Endothelial cell of umbilical vein (primary cell): Measurements from ENCODE around the gene MTMR11. TPM values are rescaled to one million over a fixed set of nuclear protein-coding genes. Genes with fewer than 3 reads are reported as not detected.

Experiments used
- BruUV-seq: library from RNA; stranded (reverse); fragments of 400-500 nt; replicated peaks from 2 replicates; lab custom pipeline; 2021; lab: Mats Ljungman, UMichigan
- CTCF ChIA-PET: fragments of 300-600, 350-600 bp; sonication (Branson Sonifier 250); formaldehyde crosslinking; loops from one replicate; lab custom pipeline; 2021; ENCODE audit warnings: antibody characterized with exemption, inconsistent platforms; lab: Charles Lee
- POLR2A ChIA-PET: fragments of 300-600, 350-600 bp; sonication (Branson Sonifier 250); formaldehyde crosslinking; loops from one replicate; lab custom pipeline; 2021; ENCODE audit warnings: antibody characterized with exemption, inconsistent platforms; lab: Charles Lee
- DNase-seq: peaks from one replicate; pipeline ENCODE4 v3.0.0-alpha.2; 2011; ENCODE audit warnings: low read depth, low spot score
- FAIRE-seq: peaks from 2 replicates; lab custom pipeline; 2011; peaks lifted over from hg19 to GRCh38; lab: Jason Lieb, UNC
- H2AFZ ChIP-seq: 2 replicates; pipeline ENCODE4 v1.6.0; 2012; ENCODE audit warnings: low read depth, low read length, control low read depth, inconsistent platforms
- H3K27ac ChIP-seq: 2 replicates; pipeline ENCODE4 v1.5.1; 2011; ENCODE audit warnings: low read depth, mild to moderate bottlenecking, control low read depth, low read length, moderate library complexity; ENCODE audit not compliant: insufficient read depth
- H3K27me3 ChIP-seq, 2 experiments: 2 replicates each; pipeline versions ENCODE4 v1.6.0 to v1.6.1; 2011; ENCODE audit warnings: low read length in 2 of 2, mixed read lengths in 1 of 2; ENCODE audit not compliant: control insufficient read depth in 2 of 2, insufficient read depth in 2 of 2
- H3K36me3 ChIP-seq, 2 experiments: 2 replicates in 1 of 2; 3 replicates in 1 of 2; pipeline ENCODE4 v1.5.1; 2011; ENCODE audit warnings: low read length in 2 of 2, mild to moderate bottlenecking in 1 of 2, moderate library complexity in 1 of 2; ENCODE audit not compliant: control insufficient read depth in 2 of 2, insufficient read depth in 2 of 2; ENCODE audit errors: extremely low read depth in 1 of 2
- H3K4me1 ChIP-seq: 3 replicates; pipeline ENCODE4 v1.5.1; 2011; ENCODE audit warnings: mild to moderate bottlenecking, low read length; ENCODE audit not compliant: control insufficient read depth, insufficient read depth; ENCODE audit errors: extremely low read depth
- H3K4me2 ChIP-seq: 2 replicates; pipeline ENCODE4 v1.6.1; 2011; ENCODE audit warnings: low read length, control low read depth, mixed read lengths; ENCODE audit not compliant: insufficient read depth
- H3K4me3 ChIP-seq, 3 experiments: fragments of 200-600 bp in 1 of 3; sonication (generic), shearing (Covaris generic) in 1 of 3; replicated peaks in 1 of 3; 2 replicates each; pipeline ENCODE4 v1.5.1; 2011 to 2016; ENCODE audit warnings: control low read depth in 3 of 3, low read length in 3 of 3, mild to moderate bottlenecking in 2 of 3, inconsistent platforms in 1 of 3, low read depth in 1 of 3, moderate library complexity in 1 of 3; ENCODE audit not compliant: insufficient read depth in 1 of 3
- H3K79me2 ChIP-seq: 2 replicates; pipeline ENCODE4 v1.6.0; 2012; ENCODE audit warnings: low read length, inconsistent platforms; ENCODE audit not compliant: control insufficient read depth, insufficient read depth
- H3K9ac ChIP-seq: replicated peaks from 2 replicates; pipeline ENCODE3; 2011; ENCODE audit warnings: low read length, control low read depth; ENCODE audit not compliant: insufficient read depth; ENCODE audit errors: extremely low read depth
- H3K9me1 ChIP-seq: replicated peaks from 3 replicates; pipeline ENCODE4 v1.6.0; 2011; ENCODE audit warnings: mild to moderate bottlenecking, low read length; ENCODE audit not compliant: control insufficient read depth, insufficient read depth; ENCODE audit errors: extremely low read depth
- H3K9me3 ChIP-seq: replicated peaks from 2 replicates; pipeline ENCODE4 v1.5.1; 2012; ENCODE audit warnings: low read length, inconsistent platforms; ENCODE audit not compliant: control insufficient read depth, insufficient read depth
- H4K20me1 ChIP-seq: replicated peaks from 2 replicates; pipeline ENCODE3; 2011; ENCODE audit warnings: mild to moderate bottlenecking, low read length; ENCODE audit not compliant: control insufficient read depth, insufficient read depth; ENCODE audit errors: extremely low read depth
- EZH2 ChIP-seq: IDR thresholded peaks from 2 replicates; pipeline ENCODE4 v1.6.1; 2012; ENCODE audit warnings: borderline replicate concordance, low read depth, mild to moderate bottlenecking, moderate library complexity, low read length, inconsistent platforms; ENCODE audit not compliant: severe bottlenecking
- FOS ChIP-seq: IDR thresholded peaks from 2 replicates; pipeline ENCODE4 v1.6.1; 2011; ENCODE audit warnings: mild to moderate bottlenecking, low read length, moderate library complexity, borderline replicate concordance; ENCODE audit not compliant: insufficient read depth
- GATA2 ChIP-seq: IDR thresholded peaks from 2 replicates; pipeline ENCODE4 v1.7.0; 2011; ENCODE audit warnings: low read depth, mild to moderate bottlenecking, moderate library complexity, mixed read lengths, low read length; ENCODE audit not compliant: insufficient read length, insufficient read depth
- JUN ChIP-seq: IDR thresholded peaks from 2 replicates; pipeline ENCODE4 v1.6.1; 2011; ENCODE audit warnings: borderline replicate concordance, low read depth; ENCODE audit not compliant: insufficient read length, insufficient read depth
- MAX ChIP-seq: IDR thresholded peaks from 2 replicates; pipeline ENCODE4 v1.6.1; 2011; ENCODE audit not compliant: insufficient read depth, insufficient read length
- MYC ChIP-seq: IDR thresholded peaks from one replicate; pipeline ENCODE4 v1.6.1; 2011; ENCODE audit warnings: mild to moderate bottlenecking, low read depth, low read length
- POLR2A ChIP-seq: IDR thresholded peaks from 2 replicates; pipeline ENCODE4 v1.6.1; 2012; ENCODE audit warnings: low read depth, mild to moderate bottlenecking, control low read depth, low read length
- POLR2AphosphoS5 ChIP-seq: IDR thresholded peaks from 2 replicates; pipeline ENCODE4 v1.6.1; 2012; ENCODE audit warnings: low read depth, mild to moderate bottlenecking, control low read depth, low read length, moderate library complexity; ENCODE audit not compliant: insufficient read depth
- dilution Hi-C: fragments of 300-500 bp; cut with MboI; formaldehyde crosslinking; loops from one replicate; pipeline ENCODE4 v1.15.0; 2019; ENCODE audit warnings: low sequenced_read_pairs; ENCODE audit not compliant: extremely low pct_ligation_motif_present
- intact Hi-C: fragments of 100-400 bp; cut with micrococcal nuclease; formaldehyde crosslinking; loops from one replicate; pipeline ENCODE4 v1.10.0; 2022
- polyA plus RNA-seq, 4 experiments: library from polyadenylated mRNA; depleted of rRNA in 3 of 4; stranded (reverse) in 3 of 4; unstranded in 1 of 4; fragments of >200 nt; gene quantifications; 2 replicates each; pipeline versions ENCODE4 v1.2.1 to v1.2.3, GENCODE V29; 2011 to 2012; ENCODE audit warnings: missing spikeins in 1 of 4
- total RNA-seq: library from RNA; stranded (reverse); gene quantifications from 2 replicates; pipeline ENCODE4 v1.2.3, GENCODE V29; 2021
- TF ChIP-seq, protein P1 (sequence below), 2 donors: IDR thresholded peaks; 1 replicate in 1 of 2; 2 replicates in 1 of 2; pipeline ENCODE4 v1.5.1; 2011; ENCODE audit warnings: low read length in 2 of 2, mild to moderate bottlenecking in 2 of 2, moderate library complexity in 2 of 2, control low read depth in 1 of 2, inconsistent platforms in 1 of 2, low read depth in 1 of 2; ENCODE audit not compliant: insufficient read depth in 1 of 2; ENCODE audit errors: extremely low read depth in 1 of 2

Gene MTMR11
- total and polyA plus RNA-seq, 2 donors (not counting 3 experiments of a cell fraction or from before 2014, with no cell fraction given): 7.8 to 14.4 TPM

GRCh38 chr1:149949911-149950310 lies 13.2 kb upstream of the MTMR11 start:
- no peak for FAIRE-seq
- no peak overlapping the region for H2AFZ ChIP-seq
- H3K27ac ChIP-seq: no peak overlapping the region
- intact Hi-C loops: no loop called here
- no peak overlapping the region for H3K9ac ChIP-seq
- no peak overlapping the region for H3K4me2 ChIP-seq
- dilution Hi-C loops: no loop called here
- no peaks in the 10 kb centered on the region for H3K79me2 ChIP-seq
- no peak overlapping the region for H3K4me3 ChIP-seq
- no peak for DNase-seq
- H3K36me3 ChIP-seq: peaks cover 5 to 11% of the 10 kb centered on the region in 2 experiments
- H3K27me3 ChIP-seq: no peaks in the 10 kb centered on the region
- H3K9me1 ChIP-seq: no peaks in the 10 kb centered on the region
- H4K20me1 ChIP-seq: no peaks in the 10 kb centered on the region
- BruUV-seq: no TSS peak
- TF ChIP-seq JUN: no peak
- H3K9me3 ChIP-seq: no peaks in the 10 kb centered on the region
- H3K4me1 ChIP-seq: no peaks in the 10 kb centered on the region
- ChIA-PET POLR2A (no interaction called here), CTCF (interaction anchor here (2.3 kb wide), 1 partner anchor 61 kb away, joined by 7 read pairs; a partner anchor contains a TSS)

DNA sequence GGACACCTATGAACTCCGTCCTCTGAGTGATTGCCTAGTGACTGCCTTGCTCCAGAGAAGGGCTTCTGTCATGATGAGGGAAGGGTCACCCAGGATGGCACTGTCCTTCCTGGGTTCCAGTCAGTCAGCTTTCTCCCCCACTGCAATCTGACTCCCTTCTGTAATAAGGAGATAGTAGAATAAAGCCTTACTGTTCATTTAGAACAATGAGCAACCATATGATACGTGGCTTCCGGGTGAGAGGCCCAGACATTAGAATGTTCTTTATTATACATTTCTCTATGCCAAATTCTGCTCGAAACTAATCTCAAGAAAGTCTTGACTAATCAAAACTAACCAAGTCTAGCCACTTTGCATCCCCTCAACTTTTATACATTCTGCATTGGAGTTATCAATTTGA lies 8.5 kb upstream of the MTMR11 start:
- Histone ChIP-seq H3K9me3 (no peaks in the 10 kb centered on the region), H3K9ac (no peak overlapping the region), H3K79me2 (no peaks in the 10 kb centered on the region), H3K9me1 (no peaks in the 10 kb centered on the region), H3K36me3 (peaks cover 6 to 19% of the 10 kb centered on the region in 2 experiments), H2AFZ (no peak overlapping the region), H3K27ac (no peak overlapping the region), H3K4me3 (no peak overlapping the region), H3K4me2 (no peak overlapping the region), H3K4me1 (no peaks in the 10 kb centered on the region), H4K20me1 (no peaks in the 10 kb centered on the region), H3K27me3 (no peaks in the 10 kb centered on the region)
- intact Hi-C loops: no loop called here
- ChIA-PET CTCF (interaction anchor here (1.2 to 3.8 kb wide), 3 partner anchors 57 to 242 kb away, joined by 3 to 38 read pairs (median 4); a partner anchor contains a TSS), POLR2A (interaction anchor here (1.6 kb wide), 1 partner anchor 58 kb away, joined by 5 read pairs; a partner anchor contains a TSS)
- dilution Hi-C loops: no loop called here
- BruUV-seq: no TSS peak
- TF ChIP-seq FOS (no peak), POLR2AphosphoS5 (no peak), MAX (no peak), GATA2 (no peak), POLR2A (no peak), MYC (no peak), EZH2 (no peak), JUN (no peak)
- TF ChIP-seq, protein P1, sequence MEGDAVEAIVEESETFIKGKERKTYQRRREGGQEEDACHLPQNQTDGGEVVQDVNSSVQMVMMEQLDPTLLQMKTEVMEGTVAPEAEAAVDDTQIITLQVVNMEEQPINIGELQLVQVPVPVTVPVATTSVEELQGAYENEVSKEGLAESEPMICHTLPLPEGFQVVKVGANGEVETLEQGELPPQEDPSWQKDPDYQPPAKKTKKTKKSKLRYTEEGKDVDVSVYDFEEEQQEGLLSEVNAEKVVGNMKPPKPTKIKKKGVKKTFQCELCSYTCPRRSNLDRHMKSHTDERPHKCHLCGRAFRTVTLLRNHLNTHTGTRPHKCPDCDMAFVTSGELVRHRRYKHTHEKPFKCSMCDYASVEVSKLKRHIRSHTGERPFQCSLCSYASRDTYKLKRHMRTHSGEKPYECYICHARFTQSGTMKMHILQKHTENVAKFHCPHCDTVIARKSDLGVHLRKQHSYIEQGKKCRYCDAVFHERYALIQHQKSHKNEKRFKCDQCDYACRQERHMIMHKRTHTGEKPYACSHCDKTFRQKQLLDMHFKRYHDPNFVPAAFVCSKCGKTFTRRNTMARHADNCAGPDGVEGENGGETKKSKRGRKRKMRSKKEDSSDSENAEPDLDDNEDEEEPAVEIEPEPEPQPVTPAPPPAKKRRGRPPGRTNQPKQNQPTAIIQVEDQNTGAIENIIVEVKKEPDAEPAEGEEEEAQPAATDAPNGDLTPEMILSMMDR (IDR thresholded peaks at IDR 0.05; ENCODE audit: extremely low read depth in 1 of 2, insufficient read depth in 1 of 2, low read depth in 1 of 2, low read length in 2 of 2): no peak
- no peak for FAIRE-seq
- no peak for DNase-seq
